Fibroblast of skin of back (primary cell): ENCODE measurements around the gene HOXB3.
"Not testable (repeated sequence)": the region's sequence is repeated elsewhere in the genome, so short reads cannot be mapped to it uniquely, and the experiment has no call there.

Experiments used
- DNase-seq: peaks from one replicate; pipeline ENCODE4 v3.0.0-alpha.2; 2013

The HOXB3 gene

DNA sequence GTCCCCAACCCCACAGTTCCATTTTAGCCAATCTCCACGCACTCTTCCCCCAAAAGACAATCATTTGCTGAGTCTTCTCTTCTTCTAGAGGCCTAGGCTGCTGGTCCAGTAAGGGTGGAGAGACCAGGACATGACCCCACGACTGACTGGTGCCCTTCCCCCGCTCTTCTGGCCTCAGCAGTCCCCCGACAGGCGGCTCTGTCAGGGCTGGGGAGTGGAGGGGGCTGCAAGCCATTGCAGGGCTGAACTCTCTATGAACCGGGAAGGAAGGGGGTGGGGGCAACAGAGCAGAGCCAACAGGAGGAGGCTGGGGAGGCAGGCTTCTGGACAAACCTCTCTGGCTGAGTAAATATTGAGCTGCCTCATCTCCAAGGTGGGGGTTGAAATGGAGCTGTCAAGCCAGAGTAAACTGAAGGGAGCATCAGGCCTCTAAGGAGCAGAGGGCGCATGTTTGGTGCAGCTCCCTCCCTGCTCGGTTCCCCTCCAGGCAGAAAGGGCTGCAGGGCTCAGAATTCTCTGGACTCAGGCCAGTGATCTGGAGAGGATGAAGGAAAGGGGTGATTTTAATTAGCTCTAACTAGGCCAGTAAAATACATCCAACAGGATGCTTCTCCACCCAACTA, 67.9 kb downstream of the HOXB3 start:
- peak; percentile 35 for DNase-seq

DNA sequence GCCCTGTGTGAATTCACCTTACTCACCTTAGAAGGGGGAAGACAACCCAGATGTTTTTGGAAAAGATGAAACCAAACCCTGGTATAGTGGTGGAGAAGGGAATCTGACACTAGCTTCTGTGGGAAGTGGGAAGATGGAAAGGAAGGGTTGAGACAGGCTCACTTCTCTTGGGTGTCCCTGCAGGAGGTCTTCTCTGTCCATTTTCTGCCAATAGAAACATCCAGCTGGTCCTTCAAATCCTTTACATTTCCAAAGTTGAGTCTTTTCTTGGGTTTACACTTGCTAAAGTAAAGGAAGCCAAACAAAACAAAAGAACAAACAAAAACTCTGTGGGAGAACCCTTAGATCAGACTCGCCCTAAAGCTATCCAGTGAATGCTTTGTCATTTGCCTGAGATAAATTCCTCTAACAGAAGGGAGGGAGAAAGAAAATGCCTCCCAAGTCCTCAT, 69.4 kb downstream of the HOXB3 start:
- DNase-seq: peak; percentile 71

DNA sequence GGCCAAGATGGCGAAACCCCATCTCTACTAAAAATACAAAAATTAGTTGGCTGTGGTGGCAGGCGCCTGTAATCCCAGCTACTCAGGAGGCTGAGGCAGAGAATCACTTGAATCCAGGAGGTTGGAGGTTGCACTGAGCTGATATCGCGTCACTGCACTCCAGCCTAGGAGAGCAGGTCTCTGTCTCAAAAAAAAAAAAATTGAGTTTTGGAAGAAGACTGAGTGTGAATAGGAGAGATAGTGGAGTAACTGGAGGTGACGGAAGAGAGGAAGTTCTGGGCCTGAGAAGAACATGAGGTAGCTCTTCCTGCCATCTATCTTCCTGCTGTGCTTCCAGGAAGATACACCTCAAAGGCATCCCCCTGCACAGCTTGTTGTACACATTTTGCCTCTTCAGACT, 70.6 kb downstream of the HOXB3 start:
- no peak for DNase-seq

DNA sequence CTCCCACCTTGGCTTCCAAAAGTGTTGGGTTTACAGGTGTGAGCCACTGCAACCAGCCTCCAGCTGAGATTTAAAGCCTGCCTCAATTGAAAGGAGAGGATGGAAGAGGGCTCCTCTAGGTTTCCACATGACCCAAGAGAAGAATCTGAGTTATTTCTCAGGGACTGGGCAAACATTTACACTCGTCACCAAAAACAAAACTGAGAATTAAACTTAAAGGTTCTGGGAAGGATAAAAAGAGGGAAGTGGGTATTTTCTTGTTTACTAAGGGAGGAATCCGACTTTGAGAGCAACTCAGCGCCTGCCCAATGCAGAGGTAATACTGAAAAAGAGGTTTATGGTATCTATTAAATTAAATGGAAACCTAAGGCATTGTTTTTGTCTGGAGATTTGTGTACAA, 72.6 kb downstream of the HOXB3 start:
- no peak for DNase-seq

DNA sequence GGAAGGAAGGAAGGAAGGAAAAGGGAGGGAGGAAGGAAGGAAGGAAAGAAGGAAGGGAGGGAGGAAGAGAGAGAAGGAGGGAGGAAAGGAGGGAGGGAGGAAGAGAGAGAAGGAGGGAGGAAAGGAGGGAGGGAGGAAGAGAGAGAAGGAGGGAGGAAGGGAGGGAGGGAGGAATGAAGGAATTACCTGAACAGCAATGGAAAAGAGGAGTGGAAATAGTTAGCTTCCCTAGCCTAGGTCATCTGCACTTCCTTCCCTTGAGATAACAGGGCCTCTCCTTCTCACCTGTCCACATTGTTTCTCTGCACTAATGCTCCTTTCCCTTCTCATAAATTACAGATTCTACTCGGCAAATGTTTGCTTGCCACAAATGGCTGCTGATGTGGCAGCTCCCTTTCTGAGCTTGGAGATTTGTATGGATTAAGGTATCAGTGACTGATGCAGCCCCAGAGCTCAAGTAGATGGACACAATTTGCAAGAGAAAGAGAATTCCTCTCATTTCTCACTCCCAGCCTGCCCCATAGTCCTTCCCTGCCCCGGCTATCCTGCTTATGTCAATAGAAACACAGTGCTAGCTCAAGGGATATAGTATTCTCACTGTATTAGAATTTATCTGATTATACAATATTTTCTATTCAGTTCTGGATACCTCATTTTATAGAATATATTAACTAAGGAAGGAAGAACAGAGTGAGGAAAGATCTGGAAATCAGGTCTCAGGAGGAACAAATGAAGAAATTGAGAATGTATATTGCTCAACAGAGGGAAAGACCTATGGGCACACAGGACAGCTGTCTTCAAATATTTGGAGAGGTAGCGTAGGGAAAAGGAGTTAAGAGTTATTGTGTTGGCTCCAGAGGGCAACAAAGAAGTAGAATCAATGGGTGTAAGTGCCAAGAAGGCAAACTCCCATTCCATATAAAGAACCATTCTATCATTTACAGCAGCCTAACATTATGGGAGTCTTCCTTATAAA, 73.8 kb downstream of the HOXB3 start:
- DNase-seq: no peak

DNA sequence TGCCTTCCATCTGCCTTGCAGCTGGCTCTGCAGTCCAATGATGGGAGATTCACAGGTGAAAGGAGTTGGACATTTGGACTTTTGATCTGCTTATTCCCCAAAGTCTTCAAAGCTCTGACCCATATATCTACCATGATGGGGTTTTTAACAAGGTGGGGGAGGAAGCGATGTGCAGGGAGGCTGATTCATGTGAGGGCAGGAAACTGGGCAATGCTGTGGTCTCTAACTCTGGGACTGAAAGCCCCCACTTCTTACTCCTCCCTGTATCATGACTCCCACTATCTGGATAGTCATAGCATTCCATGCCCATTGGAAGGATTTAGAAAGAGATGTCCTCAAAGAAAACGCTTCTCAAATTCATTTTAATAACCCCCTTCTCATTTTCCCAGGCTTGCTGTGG, 75.6 kb downstream of the HOXB3 start:
- DNase-seq: no peak

DNA sequence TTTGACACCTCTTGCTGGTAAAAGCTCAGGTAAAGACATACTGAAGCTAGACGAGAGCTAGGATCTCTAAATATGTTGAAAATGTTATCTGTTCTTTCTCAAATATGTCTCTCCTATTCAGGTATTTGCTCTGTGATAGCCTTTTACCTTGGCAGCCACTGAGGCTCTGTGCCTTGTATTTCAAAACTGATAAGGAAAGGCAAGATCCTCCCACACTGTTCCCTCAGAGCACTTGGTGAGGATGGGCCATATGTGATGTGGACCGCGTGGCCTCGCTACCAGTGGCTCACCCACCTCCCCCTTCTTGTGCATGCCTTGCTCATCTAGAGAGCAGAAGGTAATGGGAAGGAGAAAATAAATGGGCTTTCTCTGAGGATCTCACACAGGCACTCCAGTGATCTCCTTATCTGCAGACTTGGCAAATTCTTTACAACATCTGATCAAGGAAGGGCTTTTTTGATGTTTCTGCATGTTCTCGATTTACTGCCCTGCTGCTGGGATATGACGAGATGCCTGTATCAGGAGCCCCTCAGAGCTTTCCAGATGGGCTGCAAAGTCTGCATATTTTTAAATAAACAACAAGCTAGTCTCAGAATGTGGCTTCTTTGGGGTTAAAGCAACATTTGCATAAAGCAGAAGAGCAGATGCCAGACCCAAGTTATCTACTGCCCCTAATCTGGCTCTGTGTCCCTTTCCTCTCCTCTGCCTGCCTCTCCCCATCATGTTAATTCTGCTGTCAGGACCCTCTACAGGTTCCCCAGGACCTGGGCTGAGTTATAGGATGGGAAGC, 76.2 kb downstream of the HOXB3 start:
- no peak for DNase-seq

DNA sequence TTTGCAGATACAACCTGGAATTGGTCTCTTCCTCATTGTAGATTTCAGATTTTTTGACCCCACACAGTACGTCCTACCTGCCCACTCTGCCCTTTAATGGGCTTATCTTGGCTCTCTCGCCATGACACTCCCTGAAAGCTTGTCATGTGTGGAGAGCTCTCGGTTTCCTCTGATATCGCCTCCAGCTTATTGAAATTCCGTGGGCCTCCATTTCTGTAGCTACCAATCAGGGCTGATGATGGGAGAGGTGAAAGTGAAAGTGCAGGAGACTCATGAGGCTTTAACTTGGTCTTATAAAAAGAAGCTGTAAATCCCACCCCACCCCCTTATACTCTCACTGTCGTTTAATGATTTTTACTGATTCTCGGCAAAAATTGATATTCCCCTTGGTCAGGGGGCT, 76.9 kb downstream of the HOXB3 start:
- DNase-seq: no peak

DNA sequence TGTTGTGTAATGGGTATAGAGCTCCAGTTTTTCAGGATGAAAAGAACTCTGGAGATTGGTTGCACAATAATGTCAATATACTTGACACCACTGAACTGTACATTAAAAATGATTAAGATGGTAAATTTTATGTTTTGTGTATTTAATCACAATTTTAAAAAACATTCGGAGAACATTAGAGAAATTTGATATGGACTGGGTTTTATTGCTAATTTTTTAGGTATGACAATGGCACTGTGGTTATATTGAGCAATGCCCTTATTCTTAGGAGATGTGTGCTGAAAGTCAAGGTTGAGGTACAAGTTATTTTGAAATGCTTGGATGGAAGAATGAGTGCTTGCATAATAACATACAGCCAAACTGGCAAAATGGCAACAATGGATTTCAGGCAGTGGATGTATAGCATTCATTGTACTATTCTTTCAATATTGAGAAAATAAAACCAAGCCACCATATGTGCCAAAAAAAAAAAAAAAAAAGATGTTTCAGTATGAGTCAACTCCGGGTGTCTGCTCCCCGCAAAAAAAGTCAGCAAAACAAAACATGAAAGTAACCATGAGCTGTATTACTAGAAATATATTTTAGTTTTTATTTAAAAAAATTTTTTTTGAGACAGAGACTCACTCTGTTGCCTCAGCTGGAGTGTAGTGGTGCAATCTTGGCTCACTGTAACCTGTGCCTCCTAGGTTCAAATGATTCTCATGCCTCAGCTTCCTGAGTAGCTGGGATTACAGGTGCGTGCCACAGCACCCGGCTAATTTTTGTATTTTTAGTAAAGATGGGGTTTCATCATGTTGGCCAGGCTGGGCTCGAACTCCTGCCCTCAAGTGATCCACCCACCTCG, 79.1 kb downstream of the HOXB3 start:
- DNase-seq: peak; percentile 55

DNA sequence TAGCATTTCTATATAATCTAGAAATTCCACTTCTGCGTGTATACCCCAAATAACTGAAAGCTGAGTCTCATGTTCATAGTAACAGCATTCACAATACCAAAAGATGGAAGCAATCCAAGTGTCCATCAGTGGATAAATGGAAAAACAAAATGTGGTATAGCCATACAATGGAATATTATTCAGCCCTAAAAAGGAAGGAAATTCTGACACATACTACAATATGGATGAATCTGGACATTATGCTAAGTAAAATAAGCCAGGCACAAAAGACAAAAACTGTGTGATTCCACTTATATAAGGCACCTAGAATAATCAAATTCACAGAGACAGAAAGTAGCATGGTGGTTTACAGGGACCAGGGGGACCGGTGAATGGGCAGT, 79.7 kb downstream of the HOXB3 start:
- no peak for DNase-seq

DNA sequence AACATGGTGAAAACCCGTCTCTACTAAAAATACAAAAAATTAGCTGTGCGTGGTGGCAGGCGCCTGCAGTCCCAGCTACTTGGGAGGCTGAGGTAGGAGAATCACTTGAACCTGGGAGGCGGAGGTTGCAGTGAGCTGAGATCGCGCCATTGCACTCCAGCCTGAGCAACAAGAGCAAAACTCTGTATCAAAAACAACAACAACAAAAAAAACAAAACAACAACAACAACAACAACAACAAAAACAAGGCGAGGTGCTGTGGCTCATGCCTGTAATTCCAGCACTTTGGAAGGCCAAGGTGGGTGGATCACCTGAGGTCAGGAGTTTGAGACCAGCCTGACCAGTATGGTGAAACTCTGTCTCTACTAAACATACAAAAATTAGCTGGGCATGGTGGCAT, 80.3 kb downstream of the HOXB3 start:
- DNase-seq: not testable (repeated sequence)

DNA sequence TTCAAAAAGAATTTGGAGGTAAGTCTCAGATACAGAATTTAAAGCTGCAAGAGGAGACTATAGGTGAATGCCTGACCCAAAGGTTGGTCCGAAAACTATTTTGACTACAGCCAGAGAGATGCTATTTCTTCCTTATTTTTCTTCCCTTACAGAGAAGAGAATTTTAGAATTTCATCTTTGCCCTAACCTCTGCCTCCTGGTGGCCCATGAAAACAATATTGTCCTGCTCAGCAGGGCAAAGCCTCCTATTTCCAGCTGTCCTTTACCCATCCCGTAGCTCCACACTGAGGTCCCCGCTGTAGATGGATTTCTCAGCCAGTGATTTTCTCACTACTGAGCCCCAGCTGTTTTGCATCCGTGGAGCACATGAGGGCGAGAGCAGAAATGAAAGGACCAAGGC, 83.8 kb downstream of the HOXB3 start:
- no peak for DNase-seq

DNA sequence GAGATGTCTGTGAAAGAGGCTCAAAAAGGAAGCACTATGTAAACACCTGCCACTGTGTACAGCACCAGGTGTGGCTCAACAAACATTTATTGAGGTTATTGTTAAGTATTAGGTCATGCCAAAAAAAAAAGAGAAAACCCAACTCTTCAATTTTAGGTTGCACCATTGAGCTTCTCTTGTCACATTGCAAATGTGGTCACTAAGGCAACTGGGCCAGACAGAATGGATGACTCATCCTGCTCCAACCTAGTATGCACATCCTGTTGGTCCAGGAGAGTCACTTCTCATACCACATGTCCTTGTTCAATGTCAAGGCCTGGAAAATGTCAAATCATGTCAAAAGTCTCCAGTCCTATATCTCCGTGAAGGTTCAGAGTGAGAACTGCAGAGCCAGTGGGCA, 84.3 kb downstream of the HOXB3 start:
- peak; percentile 90 for DNase-seq

DNA sequence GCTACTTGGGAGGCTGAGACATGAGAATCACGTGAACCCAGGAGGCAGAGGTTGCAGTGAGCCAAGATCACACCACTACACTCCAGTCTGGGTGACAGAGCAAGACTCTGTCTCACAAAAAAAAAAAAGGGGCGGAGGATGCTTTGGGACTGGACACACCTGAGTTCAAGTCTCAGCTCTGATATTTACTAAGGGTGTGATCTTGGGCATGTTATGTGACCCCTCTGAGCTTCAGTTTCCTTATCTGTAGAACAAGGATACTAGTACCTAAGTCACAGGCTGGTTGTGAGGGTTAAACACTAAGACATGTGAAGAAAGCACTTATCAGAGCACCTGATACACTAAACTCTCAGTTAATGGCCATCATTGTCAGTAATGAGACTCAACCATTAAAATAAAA, 85.1 kb downstream of the HOXB3 start:
- DNase-seq: no peak

DNA sequence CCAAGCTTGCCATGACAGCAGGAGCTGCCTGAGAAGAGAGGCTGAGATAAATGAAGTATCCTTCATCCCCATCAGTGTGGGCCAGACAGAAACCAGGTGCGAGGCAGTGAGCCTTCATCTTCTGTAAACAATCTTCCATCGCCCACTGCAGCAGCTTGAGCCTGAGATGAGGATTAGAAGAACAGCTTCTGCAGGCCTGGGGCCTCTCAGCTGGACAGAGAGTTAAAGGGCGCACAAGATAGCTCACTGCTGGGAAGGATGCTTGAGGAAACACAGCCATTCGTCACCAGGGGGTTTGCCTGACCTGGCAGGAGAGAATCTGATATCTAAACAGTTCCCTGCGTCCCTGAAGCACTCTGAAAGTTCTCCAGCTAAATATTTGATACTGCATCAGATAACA, 86.3 kb downstream of the HOXB3 start:
- no peak for DNase-seq

DNA sequence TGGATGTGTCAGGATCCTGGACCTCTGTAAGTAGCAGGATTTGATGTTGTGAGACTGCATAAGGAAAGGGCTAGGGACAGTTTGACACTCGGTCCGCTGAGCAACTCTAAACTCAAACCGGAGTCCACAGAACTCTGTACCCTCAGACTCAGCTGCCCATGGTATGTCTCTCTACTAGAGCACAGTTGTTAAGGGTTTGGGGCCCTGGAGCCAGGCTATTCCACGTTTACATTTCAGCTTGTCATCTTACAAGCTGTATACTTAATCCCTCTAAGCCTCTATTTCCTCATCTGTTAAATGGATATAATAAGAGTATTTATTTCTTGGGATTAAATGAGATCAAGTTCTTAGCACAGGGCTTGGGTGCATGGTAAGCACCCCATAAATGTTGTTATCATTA, 87.1 kb downstream of the HOXB3 start:
- DNase-seq: no peak

DNA sequence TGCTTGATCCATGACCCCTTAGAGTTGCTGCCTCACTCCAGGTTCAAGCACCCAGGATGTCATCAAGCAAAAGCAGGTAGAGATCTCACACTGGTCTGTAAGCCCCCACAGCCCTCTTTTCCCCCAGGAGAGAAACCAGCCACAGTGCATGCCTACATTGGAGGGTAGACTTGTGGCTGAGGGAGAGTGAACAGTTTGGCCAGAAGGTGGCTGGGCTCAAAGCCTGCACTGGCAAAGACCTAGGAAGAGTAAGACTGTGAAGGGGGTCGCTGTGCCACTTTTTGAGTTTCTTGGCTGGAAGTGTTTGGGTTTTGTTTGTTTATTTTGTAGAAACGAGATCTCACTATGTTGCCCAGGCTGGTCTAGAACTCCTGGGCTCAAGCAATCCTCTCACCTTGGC, 87.7 kb downstream of the HOXB3 start:
- DNase-seq: no peak

DNA sequence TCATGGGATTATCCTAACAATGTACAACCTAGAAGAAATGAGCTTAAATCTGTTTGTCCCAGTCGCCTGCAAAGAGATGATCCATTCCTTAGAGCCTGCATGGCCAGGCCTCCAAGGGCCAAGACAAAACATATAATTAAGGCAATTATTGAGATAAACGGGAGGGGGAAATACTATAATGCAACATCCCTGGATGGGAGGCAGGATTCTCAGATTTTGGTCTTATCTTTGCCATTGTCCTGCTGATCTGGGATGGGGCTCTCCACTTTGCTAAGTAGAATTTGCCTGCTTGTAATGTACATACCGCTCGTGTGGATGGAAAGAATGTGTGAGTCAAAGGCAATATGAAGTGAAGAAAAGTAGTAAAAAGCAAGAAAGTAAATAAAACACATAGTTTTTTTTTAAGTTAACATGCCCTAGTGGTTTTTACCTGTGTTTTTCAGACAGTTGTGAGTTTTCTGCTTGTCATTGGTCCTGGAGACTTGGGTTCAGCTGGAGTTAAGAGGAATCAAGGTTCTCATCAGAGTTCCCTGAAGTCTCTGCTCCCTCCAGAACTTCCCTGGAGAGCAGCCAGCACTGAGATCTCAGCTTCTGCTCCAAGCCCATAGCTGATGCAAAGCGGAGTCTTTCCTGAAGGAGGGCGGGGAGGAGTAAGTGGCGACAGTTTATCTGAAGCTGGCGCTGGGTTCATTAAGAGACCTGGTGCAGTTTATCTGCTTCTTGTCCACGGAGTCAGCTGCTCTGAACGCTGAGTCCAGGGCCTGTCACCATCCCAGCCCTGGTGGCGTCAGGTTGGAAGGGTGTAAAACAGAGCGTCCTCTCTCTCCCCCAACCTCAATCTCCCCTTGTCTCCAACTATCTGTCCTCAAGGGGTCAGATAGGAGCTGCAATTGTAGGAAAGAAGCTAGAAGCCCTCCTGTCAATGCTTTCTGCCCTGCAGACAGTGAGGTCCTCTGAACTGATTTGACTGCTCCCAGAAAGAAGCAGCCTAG, 89.3 kb downstream of the HOXB3 start:
- peak; percentile 58 for DNase-seq

DNA sequence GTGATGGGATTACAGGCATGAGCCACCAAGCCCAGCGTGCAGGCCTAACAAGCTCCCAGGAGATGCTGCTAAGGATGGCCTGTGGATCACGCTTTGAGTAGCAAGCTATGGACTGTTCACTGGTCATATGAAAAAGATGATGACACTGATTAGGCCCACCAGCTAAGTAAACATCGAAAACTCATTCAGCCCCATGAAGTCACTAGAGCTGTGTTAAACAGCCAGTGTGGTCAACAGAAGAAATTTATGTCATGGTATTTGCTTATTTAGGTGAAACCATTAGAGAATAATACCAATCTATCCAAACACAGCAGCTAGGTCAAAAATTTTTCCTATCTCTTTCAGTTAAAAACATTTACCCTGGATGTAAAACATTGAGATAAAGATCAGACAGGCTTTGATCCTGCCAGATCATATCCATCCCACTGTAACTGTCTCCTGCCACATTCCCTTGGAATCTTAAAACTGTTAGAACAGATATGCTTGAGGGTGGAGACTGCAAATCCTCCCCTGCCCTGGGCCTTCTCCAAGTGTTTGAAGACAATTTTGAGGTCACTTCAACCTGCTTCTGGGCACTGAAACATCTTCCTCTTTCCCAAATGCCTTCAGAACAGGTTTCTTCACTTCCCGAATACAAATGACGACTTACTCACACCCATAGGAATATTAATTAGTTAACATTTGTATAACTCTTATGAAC, 90.2 kb downstream of the HOXB3 start:
- DNase-seq: no peak

DNA sequence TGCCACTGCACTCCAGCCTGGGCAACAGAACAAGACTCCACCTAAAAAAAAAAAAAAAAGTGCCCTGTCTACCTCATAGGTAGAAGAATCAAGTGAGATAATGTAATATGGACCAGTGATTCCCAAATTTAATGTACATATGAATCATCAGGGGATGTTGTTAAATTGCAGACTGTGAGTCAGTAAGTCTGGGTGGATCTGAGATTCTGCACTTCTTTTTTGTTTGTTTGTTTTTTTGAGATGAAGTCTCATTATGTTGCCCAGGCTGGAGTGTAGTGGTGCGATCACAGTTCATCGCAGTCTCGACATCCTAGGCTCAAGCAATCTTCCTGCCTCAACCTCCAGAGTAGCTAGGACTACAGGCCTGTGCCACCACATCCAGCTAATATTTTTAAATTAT, 90.8 kb downstream of the HOXB3 start:
- peak; percentile 30 for DNase-seq
